Spleen (tissue), 11 donors: ENCODE data around the gene TLK1. TPM values are rescaled to one million over a fixed set of nuclear protein-coding genes. Genes with fewer than 3 reads are reported as not detected.

Source experiments
- DNase-seq: peaks from one replicate; pipeline ENCODE4 v3.0.0-alpha.2; 2020
- H3K27ac ChIP-seq, 8 donors: fragments of 200-600 bp; sonication (generic) in 7 of 8; 1 replicate in 4 of 8; 2 replicates in 4 of 8; pipeline versions ENCODE4 v1.5.0 to v1.8.0; 2016 to 2021; ENCODE audit warnings: inconsistent platforms in 4 of 8, mild to moderate bottlenecking in 4 of 8, moderate library complexity in 1 of 8
- H3K27me3 ChIP-seq, 7 donors: fragments of 200-600 bp; sonication (generic) in 6 of 7; replicated peaks in 1 of 7; 1 replicate in 4 of 7; 2 replicates in 3 of 7; pipeline versions ENCODE4 v1.5.0 to v1.8.0; 2016 to 2021; ENCODE audit warnings: inconsistent platforms in 3 of 7, mild to moderate bottlenecking in 1 of 7
- H3K36me3 ChIP-seq, 6 donors: fragments of 200-600 bp; sonication (generic) in 5 of 6; 1 replicate in 4 of 6; 2 replicates in 2 of 6; pipeline versions ENCODE4 v1.5.0 to v1.8.0; 2016 to 2021; ENCODE audit warnings: inconsistent platforms in 2 of 6
- H3K4me1 ChIP-seq, 6 donors: fragments of 200-600 bp; sonication (generic) in 5 of 6; 1 replicate in 3 of 6; 2 replicates in 3 of 6; pipeline versions ENCODE4 v1.5.0 to v1.8.0; 2016 to 2021; ENCODE audit warnings: inconsistent platforms in 3 of 6
- H3K4me3 ChIP-seq, 8 donors: fragments of 200-600 bp; sonication (generic) in 7 of 8; 1 replicate in 4 of 8; 2 replicates in 4 of 8; pipeline versions ENCODE4 v1.5.0 to v1.8.0; 2016 to 2021; ENCODE audit warnings: inconsistent platforms in 4 of 8, mild to moderate bottlenecking in 4 of 8, moderate library complexity in 2 of 8
- H3K9me3 ChIP-seq, 8 donors: fragments of 200-600 bp; sonication (generic) in 7 of 8; 1 replicate in 4 of 8; 2 replicates in 4 of 8; pipeline versions ENCODE4 v1.5.0 to v1.8.0; 2016 to 2021; ENCODE audit warnings: inconsistent platforms in 4 of 8
- POLR2A ChIP-seq, 3 donors: fragments of 450-650 bp; IDR thresholded peaks; one replicate each; pipeline ENCODE4 v1.5.1; 2017; ENCODE audit warnings: antibody characterized with exemption in 3 of 3, mild to moderate bottlenecking in 1 of 3
- POLR2AphosphoS5 ChIP-seq, 3 donors: sonication (generic); formaldehyde crosslinking; IDR thresholded peaks; one replicate each; pipeline ENCODE4 v1.5.1; 2017; ENCODE audit warnings: antibody characterized with exemption in 3 of 3
- WGBS, 5 donors: extraction: QIAGEN DNeasy Blood & Tissue Kit in 3 of 5; methylation state at CpG; one replicate each; pipeline versions ENCODE4 v1.1.5 to v1.1.7; 2013 to 2018; 5-methylcytosine and 5-hydroxymethylcytosine counted together
- intact Hi-C: fragments of 100-400 bp; cut with DNase I; formaldehyde crosslinking; loops from one replicate; pipeline ENCODE4 v1.15.0; 2023; ENCODE audit warnings: low total_unique reads
- polyA plus RNA-seq, 3 donors: library from polyadenylated mRNA; stranded (reverse); fragments of 200-250 nt; gene quantifications; one replicate each; pipeline ENCODE4 v1.2.1, GENCODE V29; 2013
- total RNA-seq, 7 donors: library from RNA; depleted of rRNA in 3 of 7; stranded (reverse); fragments of >200 nt in 3 of 7; fragmentation: NEBNext Ultra II Directional in 4 of 7; extraction: Animal tissue kit (Norgen Biotek cat#: 25700) in 4 of 7; gene quantifications; one replicate each; pipeline versions ENCODE4 v1.1.0 to v1.2.1, GENCODE V29; 2016 to 2021
- TF ChIP-seq, protein P1 (sequence below), 11 experiments: fragments of 200-600 bp in 7 of 11; fragments of 450-650 bp in 4 of 11; sonication (generic) in 4 of 11; IDR thresholded peaks in 8 of 11; conservative IDR thresholded peaks in 3 of 11; 1 replicate in 7 of 11; 2 replicates in 4 of 11; pipeline versions ENCODE4 v1.4.0 to v1.8.0; 2016 to 2021; ENCODE audit warnings: antibody characterized with exemption in 11 of 11, inconsistent platforms in 4 of 11, mild to moderate bottlenecking in 1 of 11
- donor health status: healthy with polysubstance abuse.
- donor health status: DM: no; HTN: no; CAD: no; lungs with moderate emphysema.
- donor health status: DM: no; HTN: no; CAD: no.
- donor health status: Bipolar disorder and iron deficiency.
- donor health status: healthy.
- donor health status: DM: no; HTN: no; CAD: no.
- donor health status: DM: yes; HTN: yes; CAD: no.

TLK1 gene
- total and polyA plus RNA-seq, 10 donors, result 19.7 to 100.0 (median 81.7) TPM

DNA sequence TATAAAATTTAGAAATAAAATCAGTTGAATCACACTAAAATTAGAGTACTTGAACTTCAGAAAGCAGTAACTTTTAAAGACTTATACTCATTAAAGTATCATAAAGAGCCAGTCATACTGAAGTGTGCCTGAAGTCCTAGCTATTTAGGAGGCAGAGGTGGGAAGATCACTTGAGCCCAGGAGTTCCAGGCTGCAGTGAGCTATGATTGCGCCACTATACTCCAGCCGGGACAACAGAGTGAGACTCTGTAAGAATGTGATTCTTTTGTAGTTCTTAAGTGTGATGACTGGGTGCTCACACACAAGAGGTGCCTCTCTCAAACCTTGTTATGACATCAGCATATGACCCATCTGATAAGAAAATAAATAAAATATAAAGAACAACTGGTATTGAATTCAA lies 14.6 kb downstream of the TLK1 start:
- no peaks in the 10 kb centered on the region for H3K36me3 ChIP-seq
- peak overlapping the region in 5 of 8 donors; percentile 12 to 62 (median 43) for H3K27ac ChIP-seq
- WGBS, 5 donors, result 63 to 90% (median 82%) methylated on average over 2 of the region's 2 CpGs
- no peaks in the 10 kb centered on the region for H3K27me3 ChIP-seq
- H3K9me3 ChIP-seq, result no peaks in the 10 kb centered on the region
- intact Hi-C loops, result loop anchor here (10.0 kb wide), 1 partner anchor 51 kb away; no protein-coding TSS in a partner anchor
- DNase-seq, result no peak
- TF ChIP-seq POLR2A (IDR thresholded peaks at IDR 0.05) (no peak), POLR2AphosphoS5 (IDR thresholded peaks at IDR 0.05) (no peak)
- TF ChIP-seq, protein P1, sequence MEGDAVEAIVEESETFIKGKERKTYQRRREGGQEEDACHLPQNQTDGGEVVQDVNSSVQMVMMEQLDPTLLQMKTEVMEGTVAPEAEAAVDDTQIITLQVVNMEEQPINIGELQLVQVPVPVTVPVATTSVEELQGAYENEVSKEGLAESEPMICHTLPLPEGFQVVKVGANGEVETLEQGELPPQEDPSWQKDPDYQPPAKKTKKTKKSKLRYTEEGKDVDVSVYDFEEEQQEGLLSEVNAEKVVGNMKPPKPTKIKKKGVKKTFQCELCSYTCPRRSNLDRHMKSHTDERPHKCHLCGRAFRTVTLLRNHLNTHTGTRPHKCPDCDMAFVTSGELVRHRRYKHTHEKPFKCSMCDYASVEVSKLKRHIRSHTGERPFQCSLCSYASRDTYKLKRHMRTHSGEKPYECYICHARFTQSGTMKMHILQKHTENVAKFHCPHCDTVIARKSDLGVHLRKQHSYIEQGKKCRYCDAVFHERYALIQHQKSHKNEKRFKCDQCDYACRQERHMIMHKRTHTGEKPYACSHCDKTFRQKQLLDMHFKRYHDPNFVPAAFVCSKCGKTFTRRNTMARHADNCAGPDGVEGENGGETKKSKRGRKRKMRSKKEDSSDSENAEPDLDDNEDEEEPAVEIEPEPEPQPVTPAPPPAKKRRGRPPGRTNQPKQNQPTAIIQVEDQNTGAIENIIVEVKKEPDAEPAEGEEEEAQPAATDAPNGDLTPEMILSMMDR (IDR thresholded peaks at IDR 0.05 in 8 of 11, conservative IDR thresholded peaks at IDR 0.05 in 3 of 11), result no peak
- H3K4me1 ChIP-seq, result peaks cover 34 to 98% (median 77%) of the 10 kb centered on the region in 6 donors
- H3K4me3 ChIP-seq, result no peak overlapping the region

DNA sequence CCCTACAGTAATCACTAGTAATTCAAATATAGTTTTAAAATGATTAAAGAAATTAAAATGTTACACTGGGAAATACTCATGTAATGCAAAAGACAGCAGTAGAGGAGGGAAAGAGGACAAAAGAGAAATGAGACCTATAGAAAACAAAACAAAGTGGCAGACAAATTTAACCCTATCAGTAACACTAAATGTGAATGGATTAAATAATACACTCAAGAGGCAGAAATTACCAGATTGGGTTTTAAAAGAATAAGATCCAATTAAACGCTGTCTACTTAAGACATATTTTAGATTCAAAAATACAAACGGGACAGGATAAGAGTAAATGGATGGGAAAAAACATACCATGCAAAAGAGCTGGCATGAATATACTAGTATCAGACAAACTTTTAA lies 17.0 kb downstream of the TLK1 start:
- intact Hi-C loops, result loop anchor here (10.0 kb wide), 1 partner anchor 49 kb away; no protein-coding TSS in a partner anchor
- WGBS, 5 donors, result 89 to 91% (median 89%) methylated on average over 2 of the region's 2 CpGs

DNA sequence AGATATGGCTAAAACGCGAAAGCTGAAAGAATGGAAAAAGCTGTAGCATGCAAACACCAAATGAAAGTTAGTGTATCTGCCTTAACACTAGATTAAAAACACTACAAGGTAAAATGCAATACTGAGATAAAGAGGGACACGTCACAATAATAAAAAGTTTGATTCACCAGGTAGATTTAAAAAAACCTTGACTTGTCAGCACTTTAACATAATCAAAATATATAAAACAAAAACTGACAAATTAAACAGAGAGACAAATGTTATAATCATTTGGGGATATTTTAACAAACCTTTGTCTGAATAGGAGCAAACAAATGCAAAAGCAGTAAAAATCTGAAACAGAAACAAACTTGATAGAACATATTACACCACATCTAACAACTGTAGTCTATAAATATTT lies 18.3 kb downstream of the TLK1 start:
- Histone ChIP-seq H3K4me1 (peaks cover 38 to 100% (median 87%) of the 10 kb centered on the region in 6 donors), H3K27me3 (no peaks in the 10 kb centered on the region), H3K27ac (no peak overlapping the region), H3K9me3 (no peaks in the 10 kb centered on the region), H3K4me3 (no peak overlapping the region), H3K36me3 (no peaks in the 10 kb centered on the region)
- WGBS, 5 donors, result 85 to 91% (median 89%) methylated on average over 3 of the region's 3 CpGs
- intact Hi-C loops, result loop anchor here (10.0 kb wide), 1 partner anchor 48 kb away; no protein-coding TSS in a partner anchor
- TF ChIP-seq, protein P1 (IDR thresholded peaks at IDR 0.05 in 8 of 11, conservative IDR thresholded peaks at IDR 0.05 in 3 of 11), result no peak
- no peak for TF ChIP-seq POLR2A (IDR thresholded peaks at IDR 0.05)
- no peak for TF ChIP-seq POLR2AphosphoS5 (IDR thresholded peaks at IDR 0.05)
- no peak for DNase-seq

More for the DNA sequence above, 17.0 kb downstream of the TLK1 start:
- no peak for DNase-seq
- H3K27ac ChIP-seq, result no peak overlapping the region
- no peaks in the 10 kb centered on the region for H3K36me3 ChIP-seq
- H3K9me3 ChIP-seq, result no peaks in the 10 kb centered on the region
- H3K27me3 ChIP-seq, result no peaks in the 10 kb centered on the region
- peaks cover 38 to 100% (median 85%) of the 10 kb centered on the region in 6 donors for H3K4me1 ChIP-seq
- TF ChIP-seq POLR2AphosphoS5 (IDR thresholded peaks at IDR 0.05) (no peak), POLR2A (IDR thresholded peaks at IDR 0.05) (no peak)
- TF ChIP-seq, protein P1 (IDR thresholded peaks at IDR 0.05 in 8 of 11, conservative IDR thresholded peaks at IDR 0.05 in 3 of 11), result no peak
- H3K4me3 ChIP-seq, result no peak overlapping the region

DNA sequence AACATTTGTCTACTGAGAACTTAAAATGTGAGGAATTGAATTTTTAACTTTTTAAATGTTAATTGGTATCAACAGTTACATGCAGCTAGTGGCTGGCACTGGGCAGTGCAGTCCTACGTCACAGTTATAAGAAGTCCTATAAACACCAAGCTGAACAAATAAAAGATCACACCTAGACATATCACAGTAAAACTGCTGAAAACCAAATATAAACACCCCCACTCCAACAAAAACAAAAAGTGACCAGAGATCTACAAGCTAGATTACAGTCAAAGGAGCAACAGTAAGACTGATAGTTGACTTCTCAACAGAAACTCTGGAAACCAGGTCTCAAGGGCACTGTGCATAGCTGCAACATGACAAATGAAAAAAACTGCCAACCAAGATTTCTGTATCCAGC lies 19.4 kb downstream of the TLK1 start:
- intact Hi-C loops, result loop anchor here (10.0 kb wide), 1 partner anchor 47 kb away; no protein-coding TSS in a partner anchor
- Histone ChIP-seq H3K4me1 (peaks cover 32 to 100% (median 87%) of the 10 kb centered on the region in 6 donors), H3K27ac (no peak overlapping the region), H3K36me3 (no peaks in the 10 kb centered on the region), H3K4me3 (no peak overlapping the region), H3K9me3 (no peaks in the 10 kb centered on the region), H3K27me3 (no peaks in the 10 kb centered on the region)
- TF ChIP-seq POLR2AphosphoS5 (IDR thresholded peaks at IDR 0.05), result no peak
- TF ChIP-seq, protein P1 (IDR thresholded peaks at IDR 0.05 in 8 of 11, conservative IDR thresholded peaks at IDR 0.05 in 3 of 11), result no peak
- no peak for TF ChIP-seq POLR2A (IDR thresholded peaks at IDR 0.05)
- WGBS, 5 donors, result 81 to 95% (median 90%) methylated on average over 1 of the region's 1 CpG
- no peak for DNase-seq
